Pancreas (tissue), 10 donors: ENCODE measurements around the gene KLK7. TPM values are rescaled to one million over a fixed set of nuclear protein-coding genes. Genes with fewer than 3 reads are reported as not detected.

Experiments
- ATAC-seq, 4 donors: fragments of 200-7000 bp; cut with Tn5 transposase; one replicate each; pipeline versions ENCODE4 v1.8.0 to v1.9.1; 2020; ENCODE audit warnings: mild to moderate bottlenecking in 4 of 4, moderate library complexity in 4 of 4
- DNase-seq, 6 donors: peaks; one replicate each; pipeline ENCODE4 v3.0.0-alpha.2; 2020
- FAIRE-seq: peaks from 2 replicates; lab custom pipeline; 2012; peaks lifted over from hg19 to GRCh38; lab: Jason Lieb, UNC
- H3K27ac ChIP-seq, 4 donors: fragments of 200-600 bp; sonication (generic); 1 replicate in 3 of 4; 2 replicates in 1 of 4; pipeline versions ENCODE4 v1.5.0 to v1.8.0; 2020
- H3K27me3 ChIP-seq, 4 donors: fragments of 200-600 bp; one replicate each; pipeline ENCODE4 v1.8.0; 2021
- H3K36me3 ChIP-seq, 3 donors: fragments of 200-600 bp; sonication (generic) in 1 of 3; one replicate each; pipeline versions ENCODE4 v1.5.0 to v1.8.0; 2020 to 2021
- H3K4me1 ChIP-seq, 3 donors: fragments of 200-600 bp; one replicate each; pipeline ENCODE4 v1.8.0; 2021
- H3K4me3 ChIP-seq, 4 donors: fragments of 200-600 bp; sonication (generic) in 2 of 4; one replicate each; pipeline versions ENCODE4 v1.5.0 to v1.8.0; 2020 to 2021
- H3K9me3 ChIP-seq, 4 donors: fragments of 200-600 bp; one replicate each; pipeline ENCODE4 v1.8.0; 2021
- CTCF ChIP-seq, 4 donors: fragments of 200-600 bp; sonication (generic) in 3 of 4; IDR thresholded peaks; one replicate each; pipeline versions ENCODE4 v1.5.0 to v1.8.0; 2021; ENCODE audit warnings: antibody characterized with exemption in 4 of 4
- WGBS, 2 donors: extraction: QIAGEN DNeasy Blood & Tissue Kit; methylation state at CpG; one replicate each; pipeline ENCODE4 v1.1.7; 2013; 5-methylcytosine and 5-hydroxymethylcytosine counted together
- intact Hi-C, 3 donors: fragments of 100-400 bp; cut with DNase I; formaldehyde crosslinking; loops; one replicate each; pipeline versions ENCODE4 v1.11.1 to v1.14.2; 2022
- polyA plus RNA-seq, 2 donors: library from polyadenylated mRNA; stranded (reverse); fragments of 200-250 nt; gene quantifications; one replicate each; pipeline ENCODE4 v1.2.3, GENCODE V29; 2013
- total RNA-seq, 6 donors: library from RNA; stranded (reverse); fragmentation: NEBNext Ultra II Directional in 4 of 6; extraction: Animal tissue kit (Norgen Biotek cat#: 25700) in 4 of 6; gene quantifications; one replicate each; pipeline versions ENCODE4 v1.2.1 to v1.2.4, GENCODE V29; 2021 to 2023
- donor health status: healthy with polysubstance abuse.
- donor health status: DM: no; HTN: no; CAD: no; lungs with moderate emphysema.
- donor health status: DM: no; HTN: no; CAD: no.
- donor health status: control.
- donor health status: control.
- donor health status: Bipolar disorder and iron deficiency.
- donor health status: DM: yes; HTN: yes; CAD: no.
- donor health status: DM: no; HTN: no; CAD: no.
- donor health status: DM: no; HTN: no; CAD: no.
- donor health status: DM: yes; HTN: yes; CAD: no.

Gene KLK7
- total and polyA plus RNA-seq, 8 donors, result 0.46 TPM; not detected in 7

- WGBS, 2 donors, result 45 to 60% methylated on average over 15 to 19 of the region's 19 CpGs
- Histone ChIP-seq H3K4me1 (no peaks in the 10 kb centered on the region), H3K27ac (no peak overlapping the region), H3K4me3 (no peak overlapping the region), H3K36me3 (no peaks in the 10 kb centered on the region), H3K27me3 (no peaks in the 10 kb centered on the region), H3K9me3 (no peaks in the 10 kb centered on the region)
- no peak for TF ChIP-seq CTCF (IDR thresholded peaks at IDR 0.05)
- intact Hi-C loops, result no loop called here
- DNase-seq (no peak), FAIRE-seq (no peak), ATAC-seq (no peak)
These were observed 25.6 kb upstream of the KLK7 start for GRCh38 chr19:51009061-51009891.

GRCh38 chr19:51007488-51007887, 23.8 kb upstream of the KLK7 start:
- H3K27me3 ChIP-seq, result peaks cover 0 to 8% (median 0%) of the 10 kb centered on the region in 4 donors

GRCh38 chr19:51006406-51006805, 22.7 kb upstream of the KLK7 start:
- ATAC-seq, result no peak
- H3K27me3 ChIP-seq, result peaks cover 0 to 15% (median 0%) of the 10 kb centered on the region in 4 donors
- intact Hi-C loops, result no loop called here
- no peaks in the 10 kb centered on the region for H3K4me1 ChIP-seq
- no peaks in the 10 kb centered on the region for H3K36me3 ChIP-seq
- no peak overlapping the region for H3K27ac ChIP-seq
- H3K4me3 ChIP-seq, result no peak overlapping the region
- no peak for FAIRE-seq
- H3K9me3 ChIP-seq, result no peaks in the 10 kb centered on the region
- no peak for DNase-seq
- WGBS, 2 donors, result 36 to 38% methylated on average over 8 of the region's 8 CpGs
- TF ChIP-seq CTCF (IDR thresholded peaks at IDR 0.05), result no peak

More at GRCh38 chr19:51007488-51007887, 23.8 kb upstream of the KLK7 start:
- FAIRE-seq (no peak), ATAC-seq (no peak), DNase-seq (no peak)
- no peaks in the 10 kb centered on the region for H3K9me3 ChIP-seq
- no peaks in the 10 kb centered on the region for H3K36me3 ChIP-seq
- intact Hi-C loops, result no loop called here
- no peaks in the 10 kb centered on the region for H3K4me1 ChIP-seq
- H3K4me3 ChIP-seq, result no peak overlapping the region
- 51 to 70% methylated on average over 3 of the region's 3 CpGs for WGBS, 2 donors
- H3K27ac ChIP-seq, result no peak overlapping the region
- TF ChIP-seq CTCF (IDR thresholded peaks at IDR 0.05), result no peak

GRCh38 chr19:51005248-51005647, 21.5 kb upstream of the KLK7 start:
- no peaks in the 10 kb centered on the region for H3K36me3 ChIP-seq
- H3K4me1 ChIP-seq, result no peaks in the 10 kb centered on the region
- FAIRE-seq (no peak), ATAC-seq (no peak), DNase-seq (no peak)
- no peak overlapping the region for H3K27ac ChIP-seq
- 68 to 71% methylated on average over 1 of the region's 1 CpG for WGBS, 2 donors
- intact Hi-C loops, result no loop called here
- no peak for TF ChIP-seq CTCF (IDR thresholded peaks at IDR 0.05)
- H3K9me3 ChIP-seq, result no peaks in the 10 kb centered on the region
- peaks cover 0 to 15% (median 0%) of the 10 kb centered on the region in 4 donors for H3K27me3 ChIP-seq
- H3K4me3 ChIP-seq, result no peak overlapping the region

- no peak for ATAC-seq
- Histone ChIP-seq H3K27me3 (peaks cover 0 to 15% (median 0%) of the 10 kb centered on the region in 4 donors), H3K9me3 (no peaks in the 10 kb centered on the region), H3K4me3 (no peak overlapping the region), H3K27ac (no peak overlapping the region), H3K4me1 (no peaks in the 10 kb centered on the region), H3K36me3 (no peaks in the 10 kb centered on the region)
- no peak for DNase-seq
- FAIRE-seq, result no peak
- intact Hi-C loops, result no loop called here
- TF ChIP-seq CTCF (IDR thresholded peaks at IDR 0.05), result no peak
- WGBS, 2 donors, result 56 to 61% methylated on average over 7 of the region's 7 CpGs
These were observed 19.6 kb upstream of the KLK7 start for GRCh38 chr19:51003316-51003715.
